ACHN (cell line): ENCODE measurements around the gene EGFL7.
A peak's percentile ranks its signal among the peaks of the same experiment; 100 is the strongest.
"Not testable (repeated sequence)": the region's sequence is repeated elsewhere in the genome, so short reads cannot be mapped to it uniquely, and the experiment has no call there.

Source experiments
- DNase-seq: peaks from one replicate; pipeline ENCODE4 v3.0.0-alpha.2; 2015
- in situ Hi-C: cut with HindIII; loops from 2 replicates; pipeline ENCODE4 v1.10.0; 2017; ENCODE audit warnings: low sequenced_read_pairs, low pct_ligation_motif_present, low pct_unique_long_range_greater_than_20kb

Gene EGFL7

GRCh38 chr9:136623016-136623841, 39.5 kb upstream of the EGFL7 start:
- DNase-seq: no peak
- in situ Hi-C loops: no loop called here

- in situ Hi-C loops: no loop called here
- DNase-seq: no peak
Measured at GRCh38 chr9:136623842-136624183, 38.9 kb upstream of the EGFL7 start.

GRCh38 chr9:136624184-136624951, 38.3 kb upstream of the EGFL7 start:
- in situ Hi-C loops: no loop called here
- no peak for DNase-seq

- in situ Hi-C loops: no loop called here
- peak; percentile 55 for DNase-seq
Measured at GRCh38 chr9:136625101-136626065, 37.3 kb upstream of the EGFL7 start.

GRCh38 chr9:136626066-136626725, 36.5 kb upstream of the EGFL7 start:
- no peak for DNase-seq
- in situ Hi-C loops: no loop called here

GRCh38 chr9:136626740-136627642, 35.7 kb upstream of the EGFL7 start:
- in situ Hi-C loops: no loop called here
- no peak for DNase-seq

- DNase-seq: no peak
- in situ Hi-C loops: no loop called here
Measured at GRCh38 chr9:136627703-136628102, 35.0 kb upstream of the EGFL7 start.

GRCh38 chr9:136628268-136628667, 34.4 kb upstream of the EGFL7 start:
- in situ Hi-C loops: no loop called here

GRCh38 chr9:136629001-136629878, 33.5 kb upstream of the EGFL7 start:
- in situ Hi-C loops: no loop called here
- DNase-seq: no peak

More at GRCh38 chr9:136628268-136628667, 34.4 kb upstream of the EGFL7 start:
- no peak for DNase-seq

GRCh38 chr9:136629879-136630661, 32.6 kb upstream of the EGFL7 start:
- peak; percentile 47 for DNase-seq
- in situ Hi-C loops: no loop called here

GRCh38 chr9:136630662-136630992, 32.1 kb upstream of the EGFL7 start:
- no peak for DNase-seq
- in situ Hi-C loops: no loop called here

GRCh38 chr9:136631038-136632000, 31.4 kb upstream of the EGFL7 start:
- in situ Hi-C loops: no loop called here

GRCh38 chr9:136632072-136632471, 30.6 kb upstream of the EGFL7 start:
- DNase-seq, in situ Hi-C loops: not testable (repeated sequence)

More at GRCh38 chr9:136631038-136632000, 31.4 kb upstream of the EGFL7 start:
- peak; percentile 67 for DNase-seq

GRCh38 chr9:136632491-136633106, 30.1 kb upstream of the EGFL7 start:
- DNase-seq, in situ Hi-C loops: not testable (repeated sequence)
